Esophagus (tissue), 2 donors: ENCODE measurements around the gene CT45A10. TPM values are rescaled to one million over a fixed set of nuclear protein-coding genes. Genes with fewer than 3 reads are reported as not detected.
"Not testable (repeated sequence)": the region's sequence is repeated elsewhere in the genome, so short reads cannot be mapped to it uniquely, and the experiment has no call there.

ENCODE experiments used
- H3K27ac ChIP-seq, 2 donors: one replicate each; pipeline ENCODE4 v1.5.1; 2013; ENCODE audit warnings: low read depth in 2 of 2, mild to moderate bottlenecking in 2 of 2, inconsistent platforms in 1 of 2, low read length in 1 of 2, moderate library complexity in 1 of 2
- H3K27me3 ChIP-seq, 2 donors: one replicate each; pipeline ENCODE4 v1.6.1; 2013; ENCODE audit warnings: low read length in 2 of 2, control low read depth in 1 of 2, mild to moderate bottlenecking in 1 of 2; ENCODE audit not compliant: insufficient read depth in 2 of 2, control insufficient read depth in 1 of 2
- H3K36me3 ChIP-seq, 2 donors: one replicate each; pipeline ENCODE4 v1.6.1; 2013; ENCODE audit warnings: low read length in 1 of 2; ENCODE audit not compliant: control insufficient read depth in 2 of 2, insufficient read depth in 2 of 2
- H3K4me1 ChIP-seq, 2 donors: one replicate each; pipeline ENCODE4 v1.6.1; 2013; ENCODE audit warnings: low read length in 1 of 2; ENCODE audit not compliant: control insufficient read depth in 2 of 2, insufficient read depth in 2 of 2
- H3K4me3 ChIP-seq, 2 donors: one replicate each; pipeline ENCODE4 v1.5.1; 2013; ENCODE audit warnings: low read length in 2 of 2, mild to moderate bottlenecking in 2 of 2, low read depth in 1 of 2, moderate library complexity in 1 of 2
- H3K9me3 ChIP-seq, 2 donors: one replicate each; pipeline ENCODE4 v1.6.1; 2013; ENCODE audit warnings: mild to moderate bottlenecking in 2 of 2, low read depth in 1 of 2, low read length in 1 of 2, moderate library complexity in 1 of 2; ENCODE audit not compliant: control insufficient read depth in 2 of 2, insufficient read depth in 1 of 2
- WGBS, 2 donors: extraction: QIAGEN DNeasy Blood & Tissue Kit; methylation state at CpG; one replicate each; pipeline ENCODE4 v1.1.7; 2013; 5-methylcytosine and 5-hydroxymethylcytosine counted together
- polyA plus RNA-seq, 2 donors: library from polyadenylated mRNA; stranded (reverse); fragments of 200-250 nt; gene quantifications; one replicate each; pipeline ENCODE4 v1.2.3, GENCODE V29; 2013
- donor health status: healthy with polysubstance abuse.
- donor health status: Bipolar disorder and iron deficiency.

CT45A10 gene
- polyA plus RNA-seq, 2 donors = not detected

DNA sequence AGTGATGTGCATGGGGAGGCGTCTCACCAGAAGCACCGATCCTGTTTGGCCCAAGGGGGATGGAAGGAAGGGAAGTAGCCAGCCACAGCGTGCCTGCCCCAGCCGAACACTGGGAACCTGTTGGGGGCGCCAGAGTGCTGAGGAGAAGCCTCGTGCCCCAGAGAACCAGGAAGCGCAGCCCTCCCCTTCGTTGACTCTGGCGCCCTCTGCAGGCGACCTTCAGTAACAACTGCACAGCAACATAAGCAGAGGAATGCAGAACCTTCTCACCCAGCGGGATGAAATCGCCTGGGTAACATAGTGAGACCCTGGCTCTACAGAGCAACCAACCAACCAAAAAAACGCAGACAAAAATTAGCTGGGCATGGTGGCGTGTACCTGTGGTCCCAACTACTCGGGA, 4.3 kb downstream of the CT45A10 start:
- not testable (repeated sequence) for H3K36me3 ChIP-seq, H3K4me1 ChIP-seq, H3K27ac ChIP-seq, H3K4me3 ChIP-seq, H3K27me3 ChIP-seq
- WGBS, 2 donors = 65 to 78% methylated on average over 11 to 14 of the region's 15 CpGs
- H3K9me3 ChIP-seq = peaks cover 0 to 11% of the 10 kb centered on the region in 2 donors

DNA sequence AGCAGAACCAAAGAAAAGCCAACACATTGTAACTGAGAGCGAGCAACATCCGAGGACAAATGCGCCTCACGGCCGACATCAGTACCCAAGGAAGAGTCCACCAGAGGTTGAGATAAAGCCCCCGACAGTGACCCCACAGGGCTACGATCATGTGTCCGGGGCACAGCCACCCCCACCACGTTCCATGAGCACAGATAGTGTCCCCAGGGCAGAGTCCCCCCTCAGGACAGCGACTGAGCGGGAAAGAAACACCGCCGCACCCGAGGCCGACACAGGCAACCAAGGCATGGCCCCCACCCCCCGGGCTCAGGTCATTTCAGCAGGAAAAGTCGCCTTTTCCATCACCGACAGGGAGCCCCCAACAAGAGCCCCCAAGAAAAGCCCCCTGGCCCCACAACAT, 5.0 kb downstream of the CT45A10 start:
- not testable (repeated sequence) for H3K4me1 ChIP-seq, H3K4me3 ChIP-seq, H3K27ac ChIP-seq, H3K36me3 ChIP-seq, H3K27me3 ChIP-seq
- WGBS, 2 donors = 89 to 93% methylated on average over 10 of the region's 18 CpGs
- H3K9me3 ChIP-seq = peaks cover 0 to 10% of the 10 kb centered on the region in 2 donors

DNA sequence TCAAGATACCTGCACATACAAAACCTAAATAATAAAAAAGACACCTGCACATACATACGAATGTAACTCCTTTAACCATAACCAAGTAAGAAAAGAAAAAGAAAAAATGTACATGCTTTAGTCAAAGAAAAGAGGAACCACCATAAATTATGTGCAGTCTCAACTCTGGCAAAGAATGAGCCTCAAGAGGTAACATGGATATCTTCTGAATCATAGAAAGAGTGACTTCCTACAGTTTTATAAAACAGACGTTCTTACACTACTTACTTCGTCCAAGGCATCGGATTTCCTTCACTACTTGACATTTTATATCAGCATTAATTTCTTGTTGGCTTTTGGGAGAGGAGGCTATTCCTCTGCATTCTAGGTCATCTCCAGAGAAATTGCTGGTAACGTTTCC, 10.5 kb downstream of the CT45A10 start:
- 53 to 58% methylated on average over 4 of the region's 5 CpGs for WGBS, 2 donors
- not testable (repeated sequence) for H3K36me3 ChIP-seq, H3K9me3 ChIP-seq, H3K4me3 ChIP-seq, H3K27ac ChIP-seq, H3K27me3 ChIP-seq, H3K4me1 ChIP-seq

DNA sequence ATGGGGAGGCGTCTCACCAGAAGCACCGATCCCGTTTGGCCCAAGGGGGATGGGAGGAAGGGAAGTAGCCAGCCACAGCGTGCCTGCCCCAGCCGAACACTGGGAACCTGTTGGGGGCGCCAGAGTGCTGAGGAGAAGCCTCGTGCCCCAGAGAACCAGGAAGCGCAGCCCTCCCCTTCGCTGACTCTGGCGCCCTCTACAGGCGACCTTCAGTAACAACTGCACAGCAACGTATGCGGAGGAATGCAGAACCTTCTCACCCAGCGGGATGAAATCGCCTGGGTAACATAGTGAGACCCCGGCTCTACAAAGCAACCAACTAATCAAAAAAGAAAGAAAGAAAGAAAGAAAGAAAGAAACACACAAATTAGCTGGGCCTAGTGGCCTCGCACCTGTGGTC, 21.5 kb downstream of the CT45A10 start, which contains the start of gene CT45A9:
CT45A9 (minus strand) TSS at position 101 of the 400 bp plus-strand sequence. CDS start 3,751 bp downstream, outside the sequence.
- H3K9me3 ChIP-seq, H3K4me3 ChIP-seq, H3K27me3 ChIP-seq, H3K27ac ChIP-seq, H3K36me3 ChIP-seq, H3K4me1 ChIP-seq: not testable (repeated sequence)
- WGBS, 2 donors = no CpG with 5 or more reads among the region's 17 CpGs

DNA sequence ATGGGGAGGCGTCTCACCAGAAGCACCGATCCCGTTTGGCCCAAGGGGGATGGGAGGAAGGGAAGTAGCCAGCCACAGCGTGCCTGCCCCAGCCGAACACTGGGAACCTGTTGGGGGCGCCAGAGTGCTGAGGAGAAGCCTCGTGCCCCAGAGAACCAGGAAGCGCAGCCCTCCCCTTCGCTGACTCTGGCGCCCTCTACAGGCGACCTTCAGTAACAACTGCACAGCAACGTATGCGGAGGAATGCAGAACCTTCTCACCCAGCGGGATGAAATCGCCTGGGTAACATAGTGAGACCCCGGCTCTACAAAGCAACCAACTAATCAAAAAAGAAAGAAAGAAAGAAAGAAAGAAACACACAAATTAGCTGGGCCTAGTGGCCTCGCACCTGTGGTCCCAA, 38.8 kb downstream of the CT45A10 start, which contains the start of gene CT45A8:
CT45A8 (minus strand) TSS at position 101 of the 400 bp plus-strand sequence. CDS start 3,755 bp downstream, outside the sequence.
- no CpG with 5 or more reads among the region's 17 CpGs for WGBS, 2 donors
- not testable (repeated sequence) for H3K9me3 ChIP-seq, H3K4me3 ChIP-seq, H3K36me3 ChIP-seq, H3K4me1 ChIP-seq, H3K27me3 ChIP-seq, H3K27ac ChIP-seq

DNA sequence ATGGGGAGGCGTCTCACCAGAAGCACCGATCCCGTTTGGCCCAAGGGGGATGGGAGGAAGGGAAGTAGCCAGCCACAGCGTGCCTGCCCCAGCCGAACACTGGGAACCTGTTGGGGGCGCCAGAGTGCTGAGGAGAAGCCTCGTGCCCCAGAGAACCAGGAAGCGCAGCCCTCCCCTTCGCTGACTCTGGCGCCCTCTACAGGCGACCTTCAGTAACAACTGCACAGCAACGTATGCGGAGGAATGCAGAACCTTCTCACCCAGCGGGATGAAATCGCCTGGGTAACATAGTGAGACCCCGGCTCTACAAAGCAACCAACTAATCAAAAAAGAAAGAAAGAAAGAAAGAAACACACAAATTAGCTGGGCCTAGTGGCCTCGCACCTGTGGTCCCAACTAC, 56.1 kb downstream of the CT45A10 start, which contains the start of gene CT45A7:
CT45A7 (minus strand) TSS at position 101 of the 400 bp plus-strand sequence. CDS start 3,747 bp downstream, outside the sequence.
- not testable (repeated sequence) for H3K36me3 ChIP-seq, H3K4me1 ChIP-seq, H3K4me3 ChIP-seq, H3K9me3 ChIP-seq, H3K27me3 ChIP-seq, H3K27ac ChIP-seq
- no CpG with 5 or more reads among the region's 17 CpGs for whole genome bisulfite sequencing, 2 donors

Other genes with a start within 250 kb of the CT45A10 start
- gene CT45A1, start 179.8 kb downstream of the CT45A10 start, polyA plus RNA-seq = not detected
- not detected for gene CT45A3, start 125.3 kb downstream of the CT45A10 start, polyA plus RNA-seq
- not detected for gene CT45A5, start 107.9 kb downstream of the CT45A10 start, polyA plus RNA-seq
- not detected for gene CT45A6, start 90.7 kb downstream of the CT45A10 start, polyA plus RNA-seq
- not detected for gene CT45A2, start 73.4 kb downstream of the CT45A10 start, polyA plus RNA-seq
- gene CT45A7, start 56.2 kb downstream of the CT45A10 start, polyA plus RNA-seq = not detected
- not detected for gene CT45A8, start 38.9 kb downstream of the CT45A10 start, polyA plus RNA-seq
- not detected for gene CT45A9, start 21.6 kb downstream of the CT45A10 start, polyA plus RNA-seq
- not detected for gene SAGE1, start 272 bp upstream of the CT45A10 start, polyA plus RNA-seq
- gene MMGT1, start 80.5 kb upstream of the CT45A10 start, polyA plus RNA-seq = 1 to 10 TPM; 1.5 to 7.5 TPM
- gene SLC9A6, start 92.0 kb upstream of the CT45A10 start, polyA plus RNA-seq = 1 to 10 TPM; 6.6 to 7.2 TPM